Measurements from ENCODE around the gene ST6GAL1.

DNA sequence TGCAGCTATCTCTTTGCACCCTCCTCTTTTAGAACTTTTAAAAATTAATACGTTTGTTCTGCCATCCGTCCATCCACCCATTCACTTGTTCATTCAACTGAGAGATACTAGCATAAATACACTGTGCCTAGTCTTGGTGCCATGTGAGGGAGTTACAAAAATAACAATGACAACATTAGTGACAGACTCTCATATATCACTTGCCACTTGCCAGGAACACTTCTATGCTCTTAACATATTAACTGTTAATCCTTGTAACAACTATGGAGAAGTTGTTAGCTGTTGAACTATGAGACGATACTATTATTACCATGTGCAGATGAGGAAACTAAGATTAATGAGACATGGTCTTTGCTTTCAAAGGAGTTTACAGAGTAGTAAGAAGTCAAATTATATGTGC is 175.4 kb downstream of the ST6GAL1 start:
- TF ChIP-seq, protein P1, sequence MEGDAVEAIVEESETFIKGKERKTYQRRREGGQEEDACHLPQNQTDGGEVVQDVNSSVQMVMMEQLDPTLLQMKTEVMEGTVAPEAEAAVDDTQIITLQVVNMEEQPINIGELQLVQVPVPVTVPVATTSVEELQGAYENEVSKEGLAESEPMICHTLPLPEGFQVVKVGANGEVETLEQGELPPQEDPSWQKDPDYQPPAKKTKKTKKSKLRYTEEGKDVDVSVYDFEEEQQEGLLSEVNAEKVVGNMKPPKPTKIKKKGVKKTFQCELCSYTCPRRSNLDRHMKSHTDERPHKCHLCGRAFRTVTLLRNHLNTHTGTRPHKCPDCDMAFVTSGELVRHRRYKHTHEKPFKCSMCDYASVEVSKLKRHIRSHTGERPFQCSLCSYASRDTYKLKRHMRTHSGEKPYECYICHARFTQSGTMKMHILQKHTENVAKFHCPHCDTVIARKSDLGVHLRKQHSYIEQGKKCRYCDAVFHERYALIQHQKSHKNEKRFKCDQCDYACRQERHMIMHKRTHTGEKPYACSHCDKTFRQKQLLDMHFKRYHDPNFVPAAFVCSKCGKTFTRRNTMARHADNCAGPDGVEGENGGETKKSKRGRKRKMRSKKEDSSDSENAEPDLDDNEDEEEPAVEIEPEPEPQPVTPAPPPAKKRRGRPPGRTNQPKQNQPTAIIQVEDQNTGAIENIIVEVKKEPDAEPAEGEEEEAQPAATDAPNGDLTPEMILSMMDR (conservative IDR thresholded peaks at IDR 0.05): no peak
- no peak for TF ChIP-seq EZH2 (IDR thresholded peaks at IDR 0.05; ENCODE audit: low read depth)

Measured in PC-9 (cell line).